Measurements from ENCODE around the gene SYNJ2. TPM values are rescaled to one million over a fixed set of nuclear protein-coding genes. Genes with fewer than 3 reads are reported as not detected.
"Not testable (repeated sequence)": the region's sequence is repeated elsewhere in the genome, so short reads cannot be mapped to it uniquely, and the experiment has no call there.

SYNJ2 gene, protein sequence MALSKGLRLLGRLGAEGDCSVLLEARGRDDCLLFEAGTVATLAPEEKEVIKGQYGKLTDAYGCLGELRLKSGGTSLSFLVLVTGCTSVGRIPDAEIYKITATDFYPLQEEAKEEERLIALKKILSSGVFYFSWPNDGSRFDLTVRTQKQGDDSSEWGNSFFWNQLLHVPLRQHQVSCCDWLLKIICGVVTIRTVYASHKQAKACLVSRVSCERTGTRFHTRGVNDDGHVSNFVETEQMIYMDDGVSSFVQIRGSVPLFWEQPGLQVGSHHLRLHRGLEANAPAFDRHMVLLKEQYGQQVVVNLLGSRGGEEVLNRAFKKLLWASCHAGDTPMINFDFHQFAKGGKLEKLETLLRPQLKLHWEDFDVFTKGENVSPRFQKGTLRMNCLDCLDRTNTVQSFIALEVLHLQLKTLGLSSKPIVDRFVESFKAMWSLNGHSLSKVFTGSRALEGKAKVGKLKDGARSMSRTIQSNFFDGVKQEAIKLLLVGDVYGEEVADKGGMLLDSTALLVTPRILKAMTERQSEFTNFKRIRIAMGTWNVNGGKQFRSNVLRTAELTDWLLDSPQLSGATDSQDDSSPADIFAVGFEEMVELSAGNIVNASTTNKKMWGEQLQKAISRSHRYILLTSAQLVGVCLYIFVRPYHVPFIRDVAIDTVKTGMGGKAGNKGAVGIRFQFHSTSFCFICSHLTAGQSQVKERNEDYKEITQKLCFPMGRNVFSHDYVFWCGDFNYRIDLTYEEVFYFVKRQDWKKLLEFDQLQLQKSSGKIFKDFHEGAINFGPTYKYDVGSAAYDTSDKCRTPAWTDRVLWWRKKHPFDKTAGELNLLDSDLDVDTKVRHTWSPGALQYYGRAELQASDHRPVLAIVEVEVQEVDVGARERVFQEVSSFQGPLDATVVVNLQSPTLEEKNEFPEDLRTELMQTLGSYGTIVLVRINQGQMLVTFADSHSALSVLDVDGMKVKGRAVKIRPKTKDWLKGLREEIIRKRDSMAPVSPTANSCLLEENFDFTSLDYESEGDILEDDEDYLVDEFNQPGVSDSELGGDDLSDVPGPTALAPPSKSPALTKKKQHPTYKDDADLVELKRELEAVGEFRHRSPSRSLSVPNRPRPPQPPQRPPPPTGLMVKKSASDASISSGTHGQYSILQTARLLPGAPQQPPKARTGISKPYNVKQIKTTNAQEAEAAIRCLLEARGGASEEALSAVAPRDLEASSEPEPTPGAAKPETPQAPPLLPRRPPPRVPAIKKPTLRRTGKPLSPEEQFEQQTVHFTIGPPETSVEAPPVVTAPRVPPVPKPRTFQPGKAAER (N-terminal part only)
- total RNA-seq, result 10 to 100 TPM; 22.6 to 29.8 TPM

- ATAC-seq (replicated peaks in 1 of 2) (peak; percentile 90 to 91), DNase-seq (peak; percentile 87 to 89)
- peaks cover 47% of the 10 kb centered on the region for H3K4me1 Mint-ChIP-seq (ENCODE audit: low read depth)
- H3K27ac Mint-ChIP-seq, result peak within 1 kb of the TSS; percentile 60
- H3K4me3 Mint-ChIP-seq, result peak within 1 kb of the TSS; percentile 81 to 85
- H3K36me3 Mint-ChIP-seq (ENCODE audit: insufficient read depth in 2 of 2), result peaks cover 2% of the 10 kb centered on the region in 2 donors
- no peaks in the 10 kb centered on the region for H3K9me3 Mint-ChIP-seq
- H3K27me3 Mint-ChIP-seq (ENCODE audit: low read depth), result peaks cover 8% of the 10 kb centered on the region
These were observed at the start of gene SYNJ2 for GRCh38 chr6:157981395-157982101. TSS of gene SYNJ2 (plus strand) at chr6:157981863. CDS start at chr6:157981962, 99 bp downstream.

- H3K27ac Mint-ChIP-seq, result peak overlapping the region; percentile 44
- H3K9me3 Mint-ChIP-seq, result no peaks in the 10 kb centered on the region
- H3K36me3 Mint-ChIP-seq (ENCODE audit: insufficient read depth in 2 of 2), result peaks cover 25 to 43% of the 10 kb centered on the region in 2 donors
- peaks cover 17% of the 10 kb centered on the region for H3K4me1 Mint-ChIP-seq (ENCODE audit: low read depth)
- DNase-seq (no peak), ATAC-seq (replicated peaks in 1 of 2) (no peak)
- no peaks in the 10 kb centered on the region for H3K27me3 Mint-ChIP-seq (ENCODE audit: low read depth)
- no peak overlapping the region for H3K4me3 Mint-ChIP-seq
These were observed 45.9 kb upstream of the SYNJ2 start for GRCh38 chr6:157935786-157936185.

DNA sequence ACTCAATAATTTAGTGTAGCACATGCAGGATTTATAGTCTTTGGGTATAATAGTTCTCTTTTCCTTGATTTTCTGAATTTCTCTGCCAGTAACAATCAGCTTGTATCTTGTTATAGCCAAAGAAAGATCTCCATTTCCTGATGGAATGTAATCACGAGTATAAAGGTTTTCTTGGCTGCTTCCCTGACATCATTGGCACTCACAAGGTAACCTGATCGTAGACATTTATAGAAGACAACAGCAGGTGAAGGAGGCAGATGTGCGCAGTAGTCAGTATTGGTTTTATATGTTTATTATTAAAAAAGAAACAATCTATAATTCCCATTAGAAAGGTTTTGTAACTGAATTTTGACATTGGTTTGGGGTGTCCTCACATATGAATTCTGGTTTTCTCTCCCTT, 44.3 kb upstream of the SYNJ2 start:
- Mint-ChIP-seq H3K27ac (no peak overlapping the region), H3K36me3 (ENCODE audit: insufficient read depth in 2 of 2) (peaks cover 21 to 50% of the 10 kb centered on the region in 2 donors), H3K4me1 (ENCODE audit: low read depth) (peaks cover 26% of the 10 kb centered on the region), H3K4me3 (no peak overlapping the region), H3K27me3 (ENCODE audit: low read depth) (no peaks in the 10 kb centered on the region), H3K9me3 (no peaks in the 10 kb centered on the region)
- DNase-seq (no peak), ATAC-seq (replicated peaks in 1 of 2) (no peak)

DNA sequence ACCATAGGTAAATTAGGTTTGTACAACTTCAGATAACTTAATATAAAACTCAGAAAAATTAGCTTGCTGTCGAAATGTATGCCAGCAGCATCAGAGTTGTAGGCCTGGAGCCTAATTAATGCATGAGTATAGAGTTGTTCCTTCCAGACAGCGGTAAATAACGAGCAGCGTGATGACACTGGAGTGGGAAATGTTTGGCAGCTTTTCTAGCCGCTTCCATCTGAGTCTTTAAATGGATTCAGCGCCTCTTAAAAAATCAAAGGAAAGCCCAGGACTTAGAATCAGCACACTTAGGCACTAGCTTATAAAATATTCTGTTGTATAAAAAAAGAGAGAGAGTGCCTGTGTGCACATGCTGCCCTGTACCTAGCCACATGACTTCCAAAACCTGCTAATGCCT, 43.7 kb upstream of the SYNJ2 start:
- Mint-ChIP-seq H3K27ac (no peak overlapping the region), H3K27me3 (ENCODE audit: low read depth) (no peaks in the 10 kb centered on the region)

GRCh38 chr6:157940375-157941036, 41.2 kb upstream of the SYNJ2 start:
- Mint-ChIP-seq H3K27ac (peak overlapping the region; percentile 71), H3K4me1 (ENCODE audit: low read depth) (peaks cover 45% of the 10 kb centered on the region), H3K36me3 (ENCODE audit: insufficient read depth in 2 of 2) (peaks cover 22 to 64% of the 10 kb centered on the region in 2 donors), H3K4me3 (peak overlapping the region; percentile 12 to 31)
- ATAC-seq (replicated peaks in 1 of 2) (peak; percentile 87 to 90), DNase-seq (peak; percentile 74 to 86)
- H3K9me3 Mint-ChIP-seq; H3K27me3 Mint-ChIP-seq (ENCODE audit: low read depth): not testable (repeated sequence)

More for the DNA sequence above, 43.7 kb upstream of the SYNJ2 start:
- DNase-seq (no peak), ATAC-seq (replicated peaks in 1 of 2) (no peak)
- Mint-ChIP-seq H3K9me3 (no peaks in the 10 kb centered on the region), H3K4me1 (ENCODE audit: low read depth) (peaks cover 26% of the 10 kb centered on the region), H3K36me3 (ENCODE audit: insufficient read depth in 2 of 2) (peaks cover 20 to 51% of the 10 kb centered on the region in 2 donors), H3K4me3 (no peak overlapping the region)

GRCh38 chr6:157941101-157941863, 40.4 kb upstream of the SYNJ2 start:
- DNase-seq (no peak), ATAC-seq (replicated peaks in 1 of 2) (no peak)
- peaks cover 0 to 2% of the 10 kb centered on the region in 2 donors for H3K9me3 Mint-ChIP-seq
- no peaks in the 10 kb centered on the region for H3K27me3 Mint-ChIP-seq (ENCODE audit: low read depth)
- H3K4me3 Mint-ChIP-seq, result peak overlapping the region in 1 of 2 donors; percentile 31
- H3K4me1 Mint-ChIP-seq (ENCODE audit: low read depth), result peaks cover 53% of the 10 kb centered on the region
- peaks cover 21 to 66% of the 10 kb centered on the region in 2 donors for H3K36me3 Mint-ChIP-seq (ENCODE audit: insufficient read depth in 2 of 2)
- peak overlapping the region; percentile 71 for H3K27ac Mint-ChIP-seq

DNA sequence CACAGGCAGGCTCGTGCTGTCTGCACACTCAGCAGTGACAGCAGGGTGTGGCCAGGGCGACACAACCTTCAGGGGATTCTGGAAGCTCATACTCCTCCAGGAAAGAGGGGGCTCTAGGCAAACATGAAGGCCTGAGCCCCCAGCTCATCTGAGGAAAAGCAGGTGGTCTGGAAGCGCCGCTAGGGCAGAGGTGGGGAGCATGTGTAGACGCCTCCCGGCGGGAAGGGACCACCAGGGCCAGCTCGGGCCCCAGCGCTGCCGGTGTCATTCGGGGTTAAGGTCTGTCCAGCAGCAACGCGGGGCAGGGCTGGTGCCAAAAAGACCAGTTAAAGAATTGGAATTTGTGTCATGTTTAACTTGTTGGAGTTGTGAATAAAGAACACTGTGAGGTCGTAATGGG, 39.3 kb upstream of the SYNJ2 start:
- Mint-ChIP-seq H3K4me3 (no peak overlapping the region), H3K36me3 (ENCODE audit: insufficient read depth in 2 of 2) (peaks cover 21 to 66% of the 10 kb centered on the region in 2 donors)
- no peak for DNase-seq

DNA sequence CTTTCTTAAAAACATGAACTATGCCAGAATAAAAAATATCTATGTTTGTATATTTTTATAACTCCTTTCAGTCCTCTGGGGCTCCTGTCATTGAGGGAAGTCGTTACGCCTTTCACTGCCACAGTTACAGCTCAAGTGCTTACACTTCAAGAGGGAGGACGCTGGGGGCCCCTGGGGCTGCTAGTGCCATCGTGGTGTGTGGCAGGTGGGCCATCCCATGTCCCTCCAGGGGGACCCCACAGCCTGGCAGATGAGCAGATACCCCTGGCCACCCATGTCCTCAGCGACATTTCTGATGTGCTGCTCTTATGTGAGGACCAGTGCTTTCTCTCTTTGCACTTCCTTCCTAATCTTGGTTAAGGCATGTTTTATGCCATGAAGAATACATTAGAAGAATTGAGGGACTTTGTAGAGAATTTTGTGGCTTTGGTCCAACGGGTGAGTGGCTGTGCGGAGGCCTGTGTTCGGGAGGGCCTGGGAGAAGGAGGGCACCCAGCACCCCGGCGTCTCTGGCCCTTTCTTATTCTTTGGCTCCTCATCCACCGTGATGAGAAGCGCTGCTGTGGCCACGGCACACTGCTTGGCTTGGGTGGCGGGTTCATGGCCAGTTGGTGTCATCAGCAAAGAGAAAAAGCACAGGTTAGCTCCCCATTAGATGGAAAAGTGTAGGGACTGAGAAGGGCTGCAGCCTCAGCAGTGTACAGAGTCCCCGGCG, 38.3 kb upstream of the SYNJ2 start:
- no peak overlapping the region for H3K4me3 Mint-ChIP-seq
- no peaks in the 10 kb centered on the region for H3K27me3 Mint-ChIP-seq (ENCODE audit: low read depth)
- peaks cover 0 to 2% of the 10 kb centered on the region in 2 donors for H3K9me3 Mint-ChIP-seq
- peaks cover 21 to 63% of the 10 kb centered on the region in 2 donors for H3K36me3 Mint-ChIP-seq (ENCODE audit: insufficient read depth in 2 of 2)
- H3K4me1 Mint-ChIP-seq (ENCODE audit: low read depth), result peaks cover 63% of the 10 kb centered on the region
- no peak for DNase-seq
- no peak for ATAC-seq (replicated peaks in 1 of 2)
- H3K27ac Mint-ChIP-seq, result no peak overlapping the region

More for the DNA sequence above, 39.3 kb upstream of the SYNJ2 start:
- Mint-ChIP-seq H3K9me3 (peaks cover 0 to 2% of the 10 kb centered on the region in 2 donors), H3K27me3 (ENCODE audit: low read depth) (no peaks in the 10 kb centered on the region), H3K27ac (no peak overlapping the region), H3K4me1 (ENCODE audit: low read depth) (peaks cover 63% of the 10 kb centered on the region)
- ATAC-seq (replicated peaks in 1 of 2), result no peak

DNA sequence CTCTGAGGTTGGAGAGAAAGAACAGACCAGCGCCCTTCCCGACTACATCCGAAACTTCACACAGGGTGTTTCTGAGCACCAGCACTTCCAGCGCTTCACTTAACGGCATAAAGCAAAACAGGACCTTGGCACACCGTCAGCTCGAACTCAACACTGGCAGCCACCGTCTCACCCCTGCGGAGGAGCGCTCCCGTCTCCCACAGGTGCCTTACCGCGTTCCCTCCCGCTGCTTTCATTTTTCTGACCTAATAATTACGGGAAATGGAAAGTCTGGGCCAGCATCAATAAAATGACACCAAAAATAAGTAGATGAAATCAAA, 37.7 kb upstream of the SYNJ2 start:
- DNase-seq, result no peak
- H3K4me1 Mint-ChIP-seq (ENCODE audit: low read depth), result peaks cover 61% of the 10 kb centered on the region

GRCh38 chr6:157944983-157945931, 36.4 kb upstream of the SYNJ2 start:
- Mint-ChIP-seq H3K36me3 (ENCODE audit: insufficient read depth in 2 of 2) (peaks cover 19 to 64% of the 10 kb centered on the region in 2 donors), H3K4me3 (peak overlapping the region; percentile 9 to 68)
- ATAC-seq (replicated peaks in 1 of 2), result peak; percentile 45 to 60

More for the DNA sequence above, 37.7 kb upstream of the SYNJ2 start:
- no peaks in the 10 kb centered on the region for H3K27me3 Mint-ChIP-seq (ENCODE audit: low read depth)
- peaks cover 0 to 5% of the 10 kb centered on the region in 2 donors for H3K9me3 Mint-ChIP-seq
- H3K36me3 Mint-ChIP-seq (ENCODE audit: insufficient read depth in 2 of 2), result peaks cover 23 to 61% of the 10 kb centered on the region in 2 donors
- ATAC-seq (replicated peaks in 1 of 2), result no peak
- H3K27ac Mint-ChIP-seq, result no peak overlapping the region
- no peak overlapping the region for H3K4me3 Mint-ChIP-seq

More at GRCh38 chr6:157944983-157945931, 36.4 kb upstream of the SYNJ2 start:
- peaks cover 7% of the 10 kb centered on the region in 2 donors for H3K9me3 Mint-ChIP-seq
- H3K27ac Mint-ChIP-seq, result peak overlapping the region; percentile 83
- peaks cover 7% of the 10 kb centered on the region for H3K27me3 Mint-ChIP-seq (ENCODE audit: low read depth)
- DNase-seq, result peak; percentile 54 to 58
- peaks cover 51% of the 10 kb centered on the region for H3K4me1 Mint-ChIP-seq (ENCODE audit: low read depth)
